GM19043 (cell line): ENCODE results near the gene C1QC.
"Not testable (repeated sequence)": the region's sequence is repeated elsewhere in the genome, so short reads cannot be mapped to it uniquely, and the experiment has no call there.

Source experiments
- ATAC-seq: cut with Tn5 transposase; IDR thresholded peaks from one replicate; pipeline ENCODE4 v1.9.1; 2021; ENCODE audit warnings: low read depth; ENCODE audit not compliant: unreplicated experiment

C1QC gene

GRCh38 chr1:22645931-22646330 lies 2.5 kb downstream of the C1QC start:
- no peak for ATAC-seq

GRCh38 chr1:22646384-22646783 lies 3.0 kb downstream of the C1QC start:
- ATAC-seq = no peak

GRCh38 chr1:22650089-22650693 lies 6.8 kb downstream of the C1QC start:
- ATAC-seq = no peak

DNA sequence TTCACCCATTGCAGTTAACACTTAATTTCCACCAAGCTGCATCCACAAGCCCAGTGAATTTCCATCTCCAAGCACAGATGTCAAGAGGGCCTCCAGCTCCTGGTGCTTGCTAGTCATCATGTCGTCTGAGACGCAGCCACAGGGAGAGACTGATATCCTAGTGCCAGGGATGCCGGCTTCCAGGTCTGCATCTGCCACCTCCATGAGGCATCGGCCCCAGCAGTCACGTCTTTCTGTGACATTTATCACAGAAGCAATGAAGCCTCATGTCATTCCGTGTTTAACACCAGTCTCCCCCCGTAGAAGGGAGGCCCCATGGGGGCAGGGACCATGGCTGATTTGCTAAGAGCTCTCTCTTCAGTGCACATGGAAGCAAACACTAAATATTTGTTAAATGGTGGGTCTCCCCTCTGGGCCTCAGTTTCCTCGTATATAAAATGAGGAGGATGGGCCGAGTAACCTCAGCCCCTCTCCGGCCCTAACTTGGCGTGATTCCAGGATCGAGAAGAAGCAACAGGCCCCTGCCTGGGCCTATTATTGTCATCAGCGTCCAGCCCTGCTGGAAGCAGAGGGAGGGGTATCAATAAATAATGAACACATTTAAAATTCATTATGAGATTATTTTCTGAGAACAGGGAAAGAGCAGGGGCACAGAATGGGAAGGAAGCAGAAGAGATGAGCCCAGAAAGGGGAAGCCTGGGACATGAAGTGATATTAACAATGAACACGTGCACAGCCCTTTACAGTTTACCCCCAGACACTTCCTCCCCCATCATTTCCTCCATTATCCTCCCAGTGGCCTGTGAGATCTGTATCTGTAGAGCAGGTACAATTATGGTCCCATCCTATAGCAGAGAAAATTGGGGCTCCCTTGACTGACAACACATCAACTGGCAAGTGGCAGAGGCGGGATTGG lies 8.8 kb downstream of the C1QC start:
- no peak for ATAC-seq

GRCh38 chr1:22652881-22653316 lies 9.5 kb downstream of the C1QC start, which contains the start of gene C1QB:
Gene C1QB, plus strand, starts transcription at chr1:22653236. Its CDS starts 6,227 bp downstream, at chr1:22659463.
- ATAC-seq = no peak

GRCh38 chr1:22654692-22655091 lies 11.3 kb downstream of the C1QC start:
- no peak for ATAC-seq

DNA sequence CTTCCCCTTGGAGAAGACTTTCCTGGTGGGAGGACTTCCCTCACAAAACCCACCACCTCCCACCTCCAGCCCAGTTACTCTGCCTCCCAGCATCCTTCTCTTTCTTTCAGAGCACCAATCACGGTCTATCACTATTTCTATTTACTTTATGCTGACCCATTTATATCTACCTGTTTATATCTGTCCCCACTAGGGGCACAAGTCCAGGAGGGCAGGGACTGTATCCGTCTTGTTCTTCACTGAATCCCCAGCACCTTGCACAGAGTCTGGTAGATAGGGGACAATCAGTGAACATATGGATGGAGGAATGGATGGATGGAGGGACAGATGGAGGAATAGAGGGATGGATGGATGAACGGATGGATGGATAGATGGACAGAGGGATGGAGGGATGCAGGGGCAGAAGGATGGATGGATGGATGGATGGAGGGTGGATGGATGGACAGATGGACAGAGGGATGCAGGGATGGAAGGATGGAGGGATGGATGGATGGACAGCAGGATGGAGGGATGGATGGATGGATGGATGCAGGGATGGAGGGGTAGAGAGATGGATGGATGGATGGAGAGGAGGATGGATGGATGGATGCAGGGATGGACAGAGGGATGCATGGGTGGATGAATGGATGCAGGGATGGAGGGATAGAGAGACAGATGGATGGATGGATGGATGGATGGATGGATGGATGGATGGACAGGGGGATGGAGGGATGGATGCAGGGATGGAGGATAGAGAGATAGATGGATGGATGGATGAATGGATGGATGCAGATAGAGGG lies 15.1 kb downstream of the C1QC start:
- ATAC-seq = no peak

GRCh38 chr1:22660716-22661241 lies 17.3 kb downstream of the C1QC start:
- ATAC-seq = no peak

DNA sequence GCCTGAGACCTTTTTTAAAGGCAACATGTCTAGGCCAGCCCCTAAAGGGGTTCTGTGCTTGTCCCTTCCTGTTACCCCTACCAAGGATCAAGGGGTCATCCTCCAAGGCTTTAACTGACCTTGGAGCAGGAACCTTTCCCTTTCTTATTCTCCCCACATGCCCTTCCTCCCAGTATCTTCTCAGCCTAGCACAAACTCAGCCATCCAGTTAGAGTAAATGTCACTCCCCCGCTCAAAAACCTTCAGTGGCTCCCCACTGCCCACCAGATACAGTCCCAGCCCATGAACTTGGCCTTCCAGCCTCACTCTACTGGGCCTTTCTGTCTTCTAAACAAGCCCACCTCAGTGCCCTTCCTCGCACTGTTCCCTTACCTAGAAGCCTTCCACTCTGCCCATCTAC lies 18.4 kb downstream of the C1QC start:
- no peak for ATAC-seq

- ATAC-seq = no peak
These were observed 18.9 kb downstream of the C1QC start for GRCh38 chr1:22662318-22662717.

GRCh38 chr1:22662986-22663408 lies 19.6 kb downstream of the C1QC start:
- ATAC-seq = no peak

DNA sequence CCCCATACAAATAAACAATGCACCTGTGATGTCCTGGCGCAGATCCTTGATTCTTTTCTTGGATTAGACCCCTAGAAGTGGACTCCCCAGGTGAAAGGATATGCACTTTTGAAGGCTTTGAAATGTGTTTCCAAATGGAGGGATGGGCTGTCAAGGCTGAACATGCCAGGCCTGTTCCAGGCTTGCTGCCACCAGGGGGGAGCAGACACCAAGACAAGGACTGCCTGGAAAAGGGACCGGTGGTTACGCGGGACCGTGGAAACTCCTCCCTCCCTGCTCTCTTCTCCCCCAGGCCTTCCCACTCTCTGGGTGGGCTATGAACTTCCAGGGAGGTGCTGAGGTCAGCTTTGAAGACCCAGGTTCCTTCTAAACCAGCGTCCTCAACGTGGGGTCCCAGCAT lies 22.3 kb downstream of the C1QC start:
- no peak for ATAC-seq

DNA sequence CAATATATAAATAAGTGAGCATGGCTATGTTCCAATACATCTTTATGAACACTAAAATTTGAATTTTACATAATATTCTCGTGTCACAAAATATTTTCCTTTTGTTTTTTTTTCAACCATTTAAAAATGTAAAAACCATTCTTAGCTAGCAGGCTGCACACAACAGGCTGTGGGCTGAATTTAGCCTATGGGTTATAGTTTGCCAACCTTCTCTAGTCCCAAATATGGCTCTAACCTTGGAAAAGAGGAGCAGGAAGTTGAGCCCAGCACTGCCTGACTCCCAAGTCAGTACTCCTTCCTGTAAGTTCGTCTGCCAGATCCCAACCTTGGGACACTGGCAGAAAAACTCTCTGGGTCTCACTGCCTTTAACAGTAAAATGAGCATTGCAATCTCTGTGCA lies 23.0 kb downstream of the C1QC start:
- no peak for ATAC-seq

DNA sequence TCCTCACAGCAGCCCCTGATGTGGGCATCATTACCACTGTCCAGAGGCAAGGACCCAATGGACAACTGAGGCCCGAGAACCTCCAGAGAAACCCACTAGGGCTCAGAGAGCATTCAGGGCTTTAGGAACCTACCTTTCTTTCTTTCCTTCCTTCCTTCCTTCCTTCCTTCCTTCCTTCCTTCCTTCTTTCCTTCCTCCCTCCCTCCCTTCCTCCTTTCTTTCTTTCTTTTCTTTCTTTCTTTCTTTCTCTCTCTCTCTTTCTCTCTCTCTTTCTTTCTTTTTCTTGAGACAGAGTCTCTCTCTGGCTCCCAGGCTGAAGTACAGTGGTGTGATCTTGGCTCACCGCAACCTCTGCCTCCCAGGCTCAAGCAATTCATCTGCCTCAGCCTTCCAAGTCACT lies 25.4 kb downstream of the C1QC start:
- not testable (repeated sequence) for ATAC-seq

DNA sequence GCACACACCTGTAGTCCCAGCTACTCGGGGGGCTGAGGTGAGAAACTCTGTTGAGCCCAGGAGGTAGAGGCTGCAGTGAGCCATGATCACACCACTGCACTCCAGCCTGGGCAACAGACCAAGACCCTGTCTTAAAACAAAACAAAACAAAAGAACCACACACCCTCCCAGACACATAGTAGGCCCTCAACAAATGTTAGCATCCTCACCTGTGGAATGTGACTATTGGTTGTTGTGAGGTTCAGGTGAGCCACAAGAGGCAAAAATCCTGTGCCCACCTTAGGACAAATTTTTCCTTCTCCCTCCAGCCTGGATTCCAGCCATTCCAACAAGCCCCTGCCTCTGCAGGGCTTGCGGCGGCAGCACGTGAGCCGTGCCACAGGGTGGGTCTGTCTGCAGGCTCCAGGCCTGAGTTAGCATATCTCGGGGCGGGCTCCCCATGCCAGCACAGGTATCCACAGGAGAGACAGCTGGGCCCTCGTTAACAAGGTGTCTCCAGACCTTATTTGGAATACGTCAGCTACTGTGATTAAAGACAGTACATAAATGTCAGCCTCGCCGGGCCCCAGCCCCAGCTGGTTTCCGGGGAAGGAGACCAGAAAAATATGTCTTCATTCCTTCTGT lies 27.0 kb downstream of the C1QC start:
- ATAC-seq = no peak

GRCh38 chr1:22671999-22672398 lies 28.6 kb downstream of the C1QC start:
- ATAC-seq = no peak

DNA sequence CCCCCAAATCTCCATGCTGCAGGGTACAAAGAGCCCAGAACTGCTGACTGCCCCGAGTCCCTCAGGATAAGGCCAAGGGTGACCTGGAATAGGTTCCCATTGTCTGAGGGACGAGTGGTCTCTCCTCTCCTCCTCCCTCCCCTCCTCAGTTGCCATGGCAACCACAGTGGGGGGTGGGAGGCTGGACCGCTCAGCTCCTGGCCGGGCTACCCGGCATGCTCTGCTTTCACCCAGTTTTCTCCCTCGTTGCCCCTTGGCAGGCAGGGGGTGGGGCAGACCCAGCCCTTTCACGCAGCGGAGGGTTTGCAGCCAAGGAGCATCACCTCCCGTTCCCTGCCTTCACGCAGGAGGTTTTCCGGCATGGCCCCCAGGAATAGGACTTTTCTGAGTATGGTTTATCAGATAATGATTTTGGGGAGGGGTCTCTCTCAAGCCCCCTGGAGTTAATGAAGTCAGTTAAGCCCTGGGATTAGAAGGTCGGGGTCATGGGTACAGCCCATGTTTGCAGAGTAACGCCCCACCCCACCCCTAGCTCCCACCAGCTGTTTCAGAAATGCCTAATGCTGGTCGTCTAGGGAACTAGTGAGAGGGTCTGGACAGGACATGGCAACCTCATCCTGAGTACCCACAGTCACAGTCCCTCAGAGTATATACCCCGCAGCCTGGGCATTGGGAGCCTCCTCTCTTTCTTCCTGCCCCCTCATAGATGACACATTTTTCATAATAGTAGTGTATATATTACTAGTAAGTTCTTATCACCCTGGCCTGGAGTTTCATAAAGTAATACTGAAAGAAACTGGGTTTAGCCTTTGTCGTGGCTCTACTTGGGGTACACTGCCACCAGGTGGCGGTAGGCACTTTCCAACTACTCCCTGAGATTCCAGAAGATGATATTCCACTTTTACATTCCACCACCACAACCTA lies 30.3 kb downstream of the C1QC start:
- no peak for ATAC-seq

GRCh38 chr1:22674410-22674749 lies 30.9 kb downstream of the C1QC start:
- no peak for ATAC-seq

DNA sequence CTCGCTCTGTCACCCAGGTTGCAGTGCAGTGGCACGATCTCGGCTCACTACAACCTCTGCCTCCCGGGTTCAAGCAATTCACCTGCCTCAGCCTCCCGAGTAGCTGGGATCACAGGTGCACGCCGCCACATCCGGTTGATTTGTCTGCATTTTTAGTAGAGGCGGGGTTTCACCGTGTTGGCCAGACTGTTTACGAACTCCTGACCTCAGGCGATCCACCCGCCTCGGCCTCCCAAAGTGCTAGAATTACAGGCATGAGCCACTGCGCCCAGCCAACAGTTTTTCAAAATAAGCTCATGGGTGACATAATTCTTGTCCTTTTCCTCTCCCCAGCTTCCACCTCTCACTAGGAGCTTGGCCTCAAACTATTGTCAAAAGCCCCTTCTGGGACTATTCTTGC lies 32.7 kb downstream of the C1QC start:
- not testable (repeated sequence) for ATAC-seq
